SK-N-SH (cell line): ENCODE data around the gene PDE4C.

Experiments used
- CHD2 ChIP-seq: fragments of 150-350 bp; IDR thresholded peaks from 2 replicates; pipeline ENCODE4 v1.6.1; 2018; ENCODE audit warnings: low read length; ENCODE audit not compliant: partially characterized antibody
- CTCF ChIP-seq: fragments of 200-600 bp; sonication (generic); IDR thresholded peaks from 2 replicates; pipeline ENCODE4 v1.6.1; 2017; ENCODE audit warnings: antibody characterized with exemption, mild to moderate bottlenecking, moderate library complexity
- FOSL2 ChIP-seq: IDR thresholded peaks from 2 replicates; pipeline ENCODE4 v1.4.0; 2012; ENCODE audit warnings: low read depth, mild to moderate bottlenecking, moderate library complexity, borderline replicate concordance
- FOXJ3 ChIP-seq: sonication (generic); formaldehyde crosslinking; IDR thresholded peaks from 2 replicates; pipeline ENCODE4 v1.5.1; 2020; ENCODE audit warnings: mild to moderate bottlenecking, missing genetic modification reagents
- GABPA ChIP-seq: IDR thresholded peaks from 2 replicates; pipeline ENCODE4 v1.4.0; 2012; ENCODE audit warnings: low read depth, mild to moderate bottlenecking
- GATA2 ChIP-seq: sonication (generic); formaldehyde crosslinking; IDR thresholded peaks from 2 replicates; pipeline ENCODE4 v1.5.0; 2020; ENCODE audit warnings: mild to moderate bottlenecking, missing genetic modification reagents
- MAX ChIP-seq: IDR thresholded peaks from 2 replicates; pipeline ENCODE4 v1.4.0; 2012; ENCODE audit warnings: low read depth
- NFIC ChIP-seq: IDR thresholded peaks from 2 replicates; pipeline ENCODE4 v1.4.0; 2012; ENCODE audit warnings: borderline replicate concordance
- PBX3 ChIP-seq: IDR thresholded peaks from 2 replicates; pipeline ENCODE4; 2012
- POLR2AphosphoS5 ChIP-seq: IDR thresholded peaks from 2 replicates; pipeline ENCODE4 v1.6.1; 2012; ENCODE audit warnings: low read depth, low read length
- RFX5 ChIP-seq: IDR thresholded peaks from 2 replicates; pipeline ENCODE4 v1.6.1; 2012; ENCODE audit warnings: mild to moderate bottlenecking, improper control_type of control experiment, low read length
- SIN3A ChIP-seq: IDR thresholded peaks from 2 replicates; pipeline ENCODE4 v1.6.1; 2012; ENCODE audit warnings: low read depth, mild to moderate bottlenecking, low read length, moderate library complexity, borderline replicate concordance
- ZBTB33 ChIP-seq: IDR thresholded peaks from 2 replicates; pipeline ENCODE4 v1.4.0; 2012; ENCODE audit warnings: low read depth, borderline replicate concordance

DNA sequence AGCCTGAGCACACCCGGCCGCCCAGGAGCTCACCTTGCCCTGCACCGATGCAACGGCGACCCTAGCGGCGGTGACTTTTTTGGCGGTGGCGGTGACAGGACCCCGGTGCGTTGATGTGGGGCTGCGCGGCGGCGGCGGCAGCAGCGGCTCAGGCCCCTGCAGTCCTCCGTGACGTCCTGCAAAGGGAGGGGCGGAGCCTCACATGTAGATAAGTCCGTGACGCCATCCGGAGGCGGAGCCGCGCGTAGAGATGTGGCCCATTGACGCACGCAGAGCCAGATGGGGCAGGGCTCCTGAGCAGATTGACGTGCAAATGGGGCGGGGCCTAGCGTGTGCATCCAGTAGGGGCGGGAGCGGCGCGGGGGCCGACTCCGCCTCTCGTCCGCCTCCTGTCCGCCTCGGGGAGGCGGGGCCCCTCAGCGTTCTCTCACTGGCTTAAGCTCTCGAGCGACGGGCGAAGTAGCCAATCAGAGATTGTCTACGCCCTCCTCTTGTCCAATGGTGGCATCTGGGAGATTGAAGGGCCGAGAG is 22.3 kb downstream of the PDE4C start, which contains the start of gene RAB3A:
- TF ChIP-seq CTCF: no peak
- TF ChIP-seq POLR2AphosphoS5: no peak
- TF ChIP-seq ZBTB33: no peak
- peak; percentile 95 for TF ChIP-seq CHD2
- TF ChIP-seq FOSL2: no peak
- TF ChIP-seq FOXJ3 (CRISPR knock-in tag): no peak
- no peak; the same call in 1 of the 2 replicates for TF ChIP-seq GABPA
- no peak for TF ChIP-seq SIN3A
- no peak for TF ChIP-seq NFIC
- TF ChIP-seq PBX3: peak; percentile 100
- no peak for TF ChIP-seq GATA2
- TF ChIP-seq RFX5: peak; percentile 27; the same call in 1 of the 2 replicates
- TF ChIP-seq MAX: no peak
